Activated gamma-delta T cell treated with Interleukin-2 at 50 U/mL for 16 hours (primary cell): ENCODE results near the gene PSRC1.

Experiments
- DNase-seq: peaks from one replicate; pipeline ENCODE4 v3.0.0-alpha.2; 2020

Gene PSRC1

GRCh38 chr1:109243221-109243620, 39.7 kb downstream of the PSRC1 start:
- DNase-seq: no peak

- no peak for DNase-seq
Measured at GRCh38 chr1:109242387-109242786, 40.6 kb downstream of the PSRC1 start.

GRCh38 chr1:109241841-109242345, 41.1 kb downstream of the PSRC1 start:
- DNase-seq: no peak

DNA sequence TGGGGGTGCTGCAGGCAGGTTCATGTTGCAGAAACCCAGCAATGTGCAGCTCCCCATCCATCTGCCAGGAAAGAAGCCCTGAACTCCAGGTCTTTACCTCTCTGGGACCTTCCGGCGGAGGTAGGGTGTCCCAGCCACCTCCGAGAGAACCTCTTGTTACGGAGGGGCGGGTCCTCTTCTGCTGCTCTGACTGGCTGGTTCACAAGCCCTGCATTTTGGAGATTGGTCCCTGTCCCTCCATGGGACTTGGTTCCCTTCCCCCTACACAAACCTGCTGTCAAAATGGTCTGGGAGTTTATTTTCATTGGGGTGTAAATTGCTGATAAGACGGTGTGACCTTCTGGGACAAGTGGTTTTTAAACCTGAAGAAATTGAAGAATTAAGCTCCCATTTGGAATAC, 41.6 kb downstream of the PSRC1 start:
- no peak for DNase-seq

- DNase-seq: no peak
Measured at GRCh38 chr1:109240158-109241152, 42.5 kb downstream of the PSRC1 start.

- DNase-seq: no peak
Measured at GRCh38 chr1:109239409-109240068, 43.4 kb downstream of the PSRC1 start.

- no peak for DNase-seq
Measured at GRCh38 chr1:109239047-109239408, 43.9 kb downstream of the PSRC1 start.

DNA sequence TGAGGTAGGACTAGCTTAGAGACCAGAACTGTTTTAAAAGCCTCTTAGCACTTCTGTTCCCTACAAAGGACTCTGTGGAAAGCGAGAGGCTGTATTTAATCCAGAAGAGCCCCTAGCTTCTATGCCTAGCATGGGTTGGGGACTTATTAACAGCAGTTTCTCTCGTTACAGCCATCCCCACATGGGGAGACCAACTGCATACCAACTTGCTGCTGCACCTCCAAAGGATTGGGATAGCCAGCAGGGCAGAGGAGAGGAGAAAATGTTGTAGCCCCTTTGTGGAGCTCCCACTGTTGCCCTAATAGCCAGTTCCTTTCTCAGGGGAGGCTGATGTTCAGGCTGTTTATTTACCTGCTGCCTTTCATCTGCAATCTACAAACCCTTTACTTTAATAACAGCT, 44.6 kb downstream of the PSRC1 start:
- no peak for DNase-seq

DNA sequence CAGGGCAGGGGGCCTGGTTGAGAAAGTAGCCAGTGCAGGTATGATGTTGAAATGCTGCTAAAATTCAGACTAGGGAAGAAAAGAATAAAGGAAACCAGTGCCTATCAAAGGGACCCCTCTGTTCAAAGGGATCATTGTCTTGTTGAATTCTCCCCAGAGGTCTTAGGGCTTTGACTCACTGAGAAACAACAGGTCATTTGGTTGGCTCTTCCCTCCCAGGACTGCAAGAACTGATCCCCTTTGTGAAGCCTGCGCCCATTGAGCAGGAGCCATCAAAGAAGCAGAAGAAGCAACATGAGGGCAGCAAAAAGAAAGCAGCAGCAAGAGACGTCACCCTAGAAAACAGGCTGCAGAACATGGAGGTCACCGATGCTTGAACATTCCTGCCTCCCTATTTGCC, 45.4 kb downstream of the PSRC1 start:
- no peak for DNase-seq

DNA sequence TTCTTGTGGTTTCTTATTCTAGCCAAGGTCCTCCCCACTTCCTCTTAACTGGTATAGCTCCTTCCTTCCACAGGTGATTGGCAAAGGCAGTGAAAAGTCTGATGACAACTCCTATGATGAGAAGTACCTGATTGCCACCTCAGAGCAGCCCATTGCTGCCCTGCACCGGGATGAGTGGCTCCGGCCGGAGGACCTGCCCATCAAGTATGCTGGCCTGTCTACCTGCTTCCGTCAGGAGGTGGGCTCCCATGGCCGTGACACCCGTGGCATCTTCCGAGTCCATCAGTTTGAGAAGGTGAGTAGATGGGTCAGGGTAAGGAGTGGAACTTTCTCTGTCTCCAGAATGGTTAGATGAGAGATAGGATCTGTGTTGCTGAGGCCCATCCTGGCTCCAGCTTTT, 47.8 kb downstream of the PSRC1 start:
- no peak for DNase-seq

DNA sequence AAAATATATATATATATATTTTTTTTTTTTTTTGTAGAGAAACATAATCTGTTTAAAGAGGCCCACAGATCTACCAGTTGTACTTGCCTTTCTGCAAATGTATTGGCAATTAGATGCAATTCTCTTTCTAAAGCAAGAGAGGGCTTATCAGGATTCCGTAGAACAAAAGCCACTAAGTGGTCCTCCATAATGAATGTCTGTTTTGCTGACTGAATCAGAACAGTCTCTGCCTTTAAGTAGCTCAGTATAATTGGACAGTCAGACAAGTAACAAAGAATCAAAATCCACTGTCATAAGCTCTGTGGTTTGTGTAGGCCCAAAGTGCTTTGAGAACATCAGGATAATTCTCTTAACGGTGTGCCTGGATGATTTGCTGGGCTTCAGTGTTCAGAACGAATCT, 51.9 kb downstream of the PSRC1 start:
- DNase-seq: no peak
